Cerebellar nuclear complex (tissue), 1 donor: ENCODE results near the gene TBX15.

Experiments
- DNase-seq, 2 experiments: peaks; one replicate each; lab custom pipeline; 2025; lab: John Stamatoyannopoulos, UW

Gene TBX15

GRCh38 chr1:118890851-118891384 is 97.2 kb downstream of the TBX15 start:
- DNase-seq = no peak

- no peak for DNase-seq
These were observed 103.2 kb downstream of the TBX15 start for GRCh38 chr1:118884946-118885345.

DNA sequence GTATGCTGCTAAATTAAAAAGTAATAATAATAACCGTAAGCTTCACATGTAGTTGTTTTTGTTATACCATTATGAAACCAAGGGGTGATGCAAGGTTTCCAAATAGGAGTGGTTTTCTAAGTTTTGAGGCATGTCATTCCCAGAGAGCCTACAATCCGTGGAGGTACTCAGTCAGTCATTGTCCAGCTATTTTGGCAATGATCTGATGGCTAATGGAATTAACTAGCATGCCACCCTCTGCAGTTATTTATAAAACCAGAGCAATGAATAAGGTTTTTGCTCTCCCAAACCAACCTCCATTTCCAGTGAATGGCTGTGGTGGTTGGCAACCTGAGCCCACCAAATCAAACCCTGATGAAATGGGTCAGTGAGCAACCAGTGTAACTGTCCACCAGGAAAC is 106.4 kb downstream of the TBX15 start:
- no peak for DNase-seq

DNA sequence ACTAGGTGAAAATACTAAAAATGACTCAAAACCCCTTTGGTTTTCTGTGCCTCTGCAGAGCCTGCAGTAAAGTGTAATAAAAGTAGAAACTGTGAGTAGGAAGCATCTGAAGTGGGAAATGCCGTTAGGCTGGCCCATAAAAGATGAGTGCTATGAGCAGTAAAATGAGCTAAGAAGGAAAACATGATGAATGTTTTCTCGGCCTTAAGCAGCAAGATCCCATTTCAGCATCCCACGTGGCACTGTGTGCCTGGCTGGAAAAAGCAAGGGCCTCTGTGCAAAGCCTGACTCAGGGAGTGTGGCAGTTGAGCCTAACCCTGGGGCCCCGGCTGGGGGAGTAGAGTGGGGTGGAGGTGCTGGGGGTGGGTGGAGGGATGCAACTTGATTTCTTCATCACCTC is 109.5 kb downstream of the TBX15 start:
- no peak for DNase-seq

DNA sequence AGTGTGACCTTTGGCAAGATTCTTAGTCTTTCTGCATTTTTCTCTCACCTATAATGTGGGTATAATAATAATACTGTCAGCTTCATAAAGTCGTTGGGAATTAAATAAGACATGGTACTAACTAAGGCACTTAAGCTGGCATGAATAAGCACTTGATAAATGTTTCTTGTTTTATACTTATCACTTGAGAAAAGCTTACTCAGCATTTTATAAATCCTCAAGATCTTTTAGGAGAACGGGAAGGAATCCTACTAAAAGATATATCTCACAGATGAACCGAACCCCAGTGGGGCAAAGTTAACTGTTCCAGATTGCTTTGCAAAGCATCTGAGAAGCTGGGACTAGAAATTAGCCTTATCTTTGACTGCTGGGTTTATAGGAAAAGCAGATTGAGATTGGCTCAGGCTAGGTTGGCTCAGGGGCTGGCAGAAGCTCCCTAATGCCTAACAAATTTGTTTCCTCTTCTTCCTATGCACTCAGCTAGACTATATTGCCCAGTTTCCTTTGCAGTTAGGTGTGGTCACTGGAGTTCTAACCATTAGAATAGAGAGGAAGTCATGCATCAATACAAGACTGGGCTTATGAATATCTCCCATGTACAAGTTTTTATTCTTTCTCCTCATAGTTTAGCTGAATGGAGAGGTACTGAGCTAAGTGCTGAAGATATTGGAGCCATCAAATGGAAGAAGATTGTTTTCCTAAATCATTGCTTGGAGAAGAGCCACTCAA is 110.3 kb downstream of the TBX15 start:
- DNase-seq = no peak

DNA sequence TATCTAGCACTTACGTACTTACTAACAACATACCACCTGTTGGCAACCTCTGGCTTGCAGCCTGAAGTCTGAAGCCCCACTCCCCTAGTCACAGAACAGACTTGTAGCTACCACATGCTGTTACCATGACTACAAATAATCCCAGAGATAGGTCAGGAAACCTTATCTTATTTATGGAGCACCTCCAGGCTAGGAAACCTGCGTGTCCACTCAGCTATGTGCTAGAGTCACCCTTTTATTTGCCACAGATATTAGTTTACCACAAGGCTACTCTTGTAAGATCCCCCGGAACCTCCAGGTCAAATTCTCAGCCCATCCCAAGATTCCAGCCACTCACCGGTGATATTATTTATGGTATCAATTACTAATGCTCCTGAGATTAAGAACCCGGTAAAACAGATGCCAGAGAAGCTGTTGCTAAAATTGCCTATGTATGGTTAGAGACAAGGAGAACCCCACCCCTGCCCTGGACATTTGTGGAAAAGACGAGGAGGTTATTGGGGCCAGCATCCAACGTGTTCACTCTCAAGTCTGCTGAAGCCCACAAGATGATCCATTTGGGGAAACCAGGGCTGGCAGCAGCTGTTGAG is 116.5 kb downstream of the TBX15 start:
- DNase-seq = no peak

GRCh38 chr1:118868387-118868786 is 119.8 kb downstream of the TBX15 start:
- DNase-seq = no peak

- DNase-seq = no peak
These were observed 121.8 kb downstream of the TBX15 start for GRCh38 chr1:118866330-118866729.

GRCh38 chr1:118863688-118864087 is 124.5 kb downstream of the TBX15 start:
- no peak for DNase-seq

- no peak for DNase-seq
These were observed 125.4 kb downstream of the TBX15 start for GRCh38 chr1:118862755-118863154.

DNA sequence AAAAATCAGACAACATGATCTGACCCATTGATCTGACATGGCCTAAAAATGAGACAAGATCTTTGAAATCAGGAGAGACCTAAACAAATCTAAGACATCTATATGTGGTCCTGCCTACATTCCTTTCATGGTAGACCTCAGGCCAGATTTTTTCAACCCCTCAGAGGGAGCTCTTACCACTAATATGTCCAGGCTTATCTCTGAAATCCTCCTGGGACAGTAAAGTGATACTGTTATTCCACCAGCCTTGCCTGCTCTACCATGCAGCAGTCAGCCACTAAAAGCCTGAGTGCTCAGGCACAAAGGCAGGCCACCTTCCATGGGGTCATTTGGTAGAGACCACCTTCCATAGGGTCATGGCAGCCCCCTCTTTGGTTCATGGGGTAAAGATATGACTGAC is 126.9 kb downstream of the TBX15 start:
- DNase-seq = no peak

GRCh38 chr1:118859999-118860398 is 128.1 kb downstream of the TBX15 start:
- no peak for DNase-seq

DNA sequence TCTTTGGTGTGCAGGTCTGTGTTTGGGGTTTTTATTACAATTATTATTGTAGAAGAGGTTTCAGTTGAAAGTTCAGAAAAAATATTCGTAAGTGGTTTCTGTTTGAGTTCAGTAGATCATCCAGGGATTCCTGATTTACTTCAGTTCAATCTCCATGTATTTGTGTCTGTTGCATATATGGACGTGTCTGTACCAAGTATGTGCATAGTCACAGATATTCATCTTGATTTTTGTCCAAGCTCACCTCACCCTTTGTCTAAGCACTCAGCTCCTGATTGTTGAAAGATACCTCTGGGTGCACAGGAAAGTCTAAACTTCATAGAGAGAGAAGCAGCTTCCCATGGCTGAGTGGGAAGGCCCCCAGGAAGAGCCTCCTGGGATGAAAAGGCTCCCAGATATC is 141.7 kb downstream of the TBX15 start:
- no peak for DNase-seq

- no peak for DNase-seq
These were observed 145.5 kb downstream of the TBX15 start for GRCh38 chr1:118842452-118843201.

DNA sequence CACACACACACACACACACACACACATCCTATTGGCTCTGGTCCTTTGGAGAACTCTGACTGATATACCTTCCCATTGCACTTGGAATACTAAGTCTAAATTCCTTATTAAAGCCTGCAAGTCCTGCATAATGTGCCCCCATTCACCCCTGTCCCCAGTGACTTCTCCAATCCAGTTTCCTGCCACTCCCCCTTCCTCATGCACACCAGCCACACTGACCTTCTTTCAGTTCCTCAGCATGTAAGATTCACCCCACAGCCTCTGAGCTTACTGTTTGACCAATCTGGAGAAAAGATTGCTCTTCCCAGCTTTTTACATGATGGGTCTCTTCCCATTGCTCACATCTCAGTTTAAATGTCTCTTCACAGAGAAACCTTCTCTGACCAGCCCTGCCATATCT is 146.6 kb downstream of the TBX15 start:
- no peak for DNase-seq
